Activated naive CD4-positive, alpha-beta T cell treated with anti-CD3 and anti-CD28 coated beads for 36 hours (primary cell): ENCODE measurements around the gene CADPS. TPM values are rescaled to one million over a fixed set of nuclear protein-coding genes. Genes with fewer than 3 reads are reported as not detected.

Source experiments
- CTCF ChIA-PET: fragments of 350-600 bp; sonication (Branson Sonifier 250); formaldehyde crosslinking; loops from one replicate; lab custom pipeline; 2021; ENCODE audit warnings: antibody characterized with exemption; lab: Charles Lee
- DNase-seq: peaks from one replicate; pipeline ENCODE4 v3.0.0-alpha.2; 2020
- H3K27ac Mint-ChIP-seq: one replicate; pipeline ENCODE4 v1.8.0; 2021; ENCODE audit warnings: mild to moderate bottlenecking, mixed read lengths
- H3K27me3 Mint-ChIP-seq: one replicate; pipeline ENCODE4 v1.8.0; 2021; ENCODE audit warnings: low read depth, mixed read lengths
- H3K36me3 Mint-ChIP-seq: one replicate; pipeline ENCODE4 v1.8.0; 2021; ENCODE audit warnings: low read depth, mixed read lengths
- H3K4me1 Mint-ChIP-seq: one replicate; pipeline ENCODE4 v1.8.0; 2021; ENCODE audit warnings: low read depth, mixed read lengths
- H3K4me3 Mint-ChIP-seq: one replicate; pipeline ENCODE4 v1.8.0; 2021; ENCODE audit warnings: mild to moderate bottlenecking, moderate library complexity, mixed read lengths
- H3K9me3 Mint-ChIP-seq: one replicate; pipeline ENCODE4 v1.8.0; 2021; ENCODE audit warnings: mixed read lengths
- intact Hi-C: fragments of 100-400 bp; cut with micrococcal nuclease; formaldehyde crosslinking; loops from one replicate; pipeline ENCODE4 v1.15.1; 2023
- total RNA-seq, 2 experiments: library from RNA; stranded (reverse); gene quantifications; one replicate each; pipeline ENCODE4 v1.2.3, GENCODE V29; 2021

Gene CADPS
- total RNA-seq, 2 experiments from 2014 or later = not detected

DNA sequence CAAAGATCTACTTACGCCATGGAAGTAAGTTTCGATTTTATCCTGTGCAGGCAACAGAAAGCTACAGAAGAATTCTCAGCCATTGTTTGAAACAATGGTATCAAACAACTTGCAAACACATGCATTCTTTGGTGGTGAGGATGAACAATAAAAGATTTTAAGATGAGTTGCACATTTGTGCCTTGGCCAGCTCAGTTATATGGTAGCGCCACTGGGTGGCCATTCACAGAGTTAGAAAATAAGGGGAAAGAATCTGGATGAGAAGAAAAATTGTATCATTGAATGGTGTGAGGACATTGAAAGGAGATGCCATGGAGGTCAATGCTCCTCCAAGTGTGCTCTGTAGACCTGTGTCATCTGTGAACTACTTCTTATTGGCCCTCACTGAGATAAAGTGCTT is 11.6 kb downstream of the CADPS start:
- Mint-ChIP-seq H3K36me3 (no peaks in the 10 kb centered on the region), H3K27ac (no peak overlapping the region), H3K9me3 (no peaks in the 10 kb centered on the region), H3K4me3 (no peak overlapping the region), H3K4me1 (no peaks in the 10 kb centered on the region), H3K27me3 (no peaks in the 10 kb centered on the region)
- intact Hi-C loops = no loop called here
- CTCF ChIA-PET = no interaction called here
- DNase-seq = no peak

DNA sequence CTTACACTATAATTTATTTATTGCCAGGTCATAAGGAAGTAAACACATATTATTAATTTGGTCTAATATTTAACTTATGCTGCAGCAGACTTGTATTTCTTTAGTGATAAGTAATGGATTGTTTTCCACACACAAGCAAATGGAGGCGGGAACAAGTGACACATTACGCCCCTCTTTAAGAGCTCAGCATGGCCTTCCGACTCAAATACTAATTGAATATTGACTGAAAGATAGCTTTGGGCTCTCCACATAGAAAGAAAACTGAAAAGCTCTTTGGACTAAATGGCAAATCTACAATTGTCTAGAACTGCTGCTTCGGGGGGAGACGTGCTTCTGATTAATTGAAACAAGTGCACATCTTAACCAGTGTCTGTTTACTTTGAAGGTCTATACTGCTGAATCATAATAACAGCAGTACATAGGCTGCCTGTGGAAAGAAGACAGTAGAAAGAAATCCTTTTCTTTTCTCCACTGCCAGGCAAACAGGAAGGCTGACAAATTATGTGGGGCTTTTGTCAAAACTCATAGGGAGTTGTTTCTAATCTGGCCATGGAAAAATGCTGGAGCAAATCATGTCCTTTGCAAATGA is 15.9 kb downstream of the CADPS start:
- no peaks in the 10 kb centered on the region for H3K36me3 Mint-ChIP-seq
- DNase-seq = no peak
- H3K9me3 Mint-ChIP-seq = no peaks in the 10 kb centered on the region
- no peaks in the 10 kb centered on the region for H3K27me3 Mint-ChIP-seq
- no peak overlapping the region for H3K27ac Mint-ChIP-seq
- H3K4me1 Mint-ChIP-seq = no peaks in the 10 kb centered on the region
- intact Hi-C loops = no loop called here
- no peak overlapping the region for H3K4me3 Mint-ChIP-seq
- CTCF ChIA-PET = no interaction called here

DNA sequence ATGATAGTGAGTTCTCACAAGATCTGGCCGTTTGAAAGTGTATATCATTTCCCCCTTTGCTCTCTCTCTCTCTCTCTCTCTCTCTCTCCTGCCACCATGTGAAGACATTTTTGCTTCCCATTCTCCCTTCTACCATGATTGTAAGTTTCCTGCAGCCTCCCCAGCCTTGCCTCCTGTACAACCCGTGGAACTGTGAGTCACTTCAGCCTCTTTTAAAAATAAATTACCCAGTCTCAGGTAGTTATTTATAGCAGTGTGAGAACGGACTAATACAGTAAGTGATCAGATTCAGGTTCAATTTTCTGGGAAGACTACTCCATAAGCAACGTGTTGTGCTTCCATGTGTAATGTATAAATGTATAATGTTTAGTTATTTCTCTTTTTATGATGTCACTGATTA is 29.2 kb downstream of the CADPS start:
- Mint-ChIP-seq H3K4me1 (no peaks in the 10 kb centered on the region), H3K27me3 (peaks cover 2% of the 10 kb centered on the region)
- CTCF ChIA-PET = no interaction called here

DNA sequence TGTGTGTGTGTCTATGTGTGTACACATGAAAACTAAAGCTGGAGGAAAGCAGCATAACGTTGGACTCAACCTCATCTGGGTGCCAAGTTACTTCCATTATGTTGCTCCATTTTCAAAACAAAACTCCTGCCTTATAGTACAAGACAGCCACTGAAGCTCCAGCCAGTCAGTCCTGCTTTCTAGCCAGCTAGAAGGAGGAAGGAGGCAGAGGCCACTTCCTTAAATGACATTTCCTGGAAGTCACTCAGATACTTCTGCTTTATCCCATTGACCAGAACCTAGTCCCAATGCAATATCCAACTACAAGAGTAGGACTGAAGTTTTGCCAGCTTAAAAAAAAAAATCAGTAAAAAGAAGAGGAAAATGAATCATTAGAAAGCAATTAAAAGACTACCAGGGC is 31.7 kb downstream of the CADPS start:
- Mint-ChIP-seq H3K4me1 (no peaks in the 10 kb centered on the region), H3K27me3 (peaks cover 2% of the 10 kb centered on the region), H3K36me3 (no peaks in the 10 kb centered on the region), H3K4me3 (no peak overlapping the region), H3K27ac (no peak overlapping the region), H3K9me3 (peaks cover 9% of the 10 kb centered on the region)
- no peak for DNase-seq
- intact Hi-C loops = no loop called here
- CTCF ChIA-PET = no interaction called here

More for the DNA sequence above, 29.2 kb downstream of the CADPS start:
- peaks cover 9% of the 10 kb centered on the region for H3K9me3 Mint-ChIP-seq
- no peak for DNase-seq
- no peak overlapping the region for H3K4me3 Mint-ChIP-seq
- no peak overlapping the region for H3K27ac Mint-ChIP-seq
- intact Hi-C loops = no loop called here
- no peaks in the 10 kb centered on the region for H3K36me3 Mint-ChIP-seq

DNA sequence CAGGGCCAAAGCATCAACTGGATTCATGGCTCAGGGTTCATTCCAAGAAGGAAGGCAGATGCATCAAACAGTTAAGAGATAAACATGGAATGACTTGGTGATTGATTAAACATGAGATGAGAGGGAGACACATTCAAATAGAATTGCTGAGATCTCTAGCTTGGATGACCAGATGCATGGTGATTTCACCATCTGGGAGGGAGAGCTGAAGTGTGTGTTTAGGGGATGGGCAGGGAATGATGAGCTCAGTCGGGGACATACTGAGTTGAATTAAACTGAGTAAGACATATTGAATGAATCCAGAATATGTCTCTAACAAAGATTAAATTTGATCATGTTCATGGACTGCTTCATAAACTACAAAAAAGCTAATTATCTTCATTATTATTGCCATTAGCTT is 35.5 kb downstream of the CADPS start:
- Mint-ChIP-seq H3K9me3 (no peaks in the 10 kb centered on the region), H3K27me3 (no peaks in the 10 kb centered on the region), H3K4me1 (no peaks in the 10 kb centered on the region), H3K4me3 (no peak overlapping the region), H3K27ac (no peak overlapping the region), H3K36me3 (no peaks in the 10 kb centered on the region)
- no peak for DNase-seq
- CTCF ChIA-PET = interaction anchor here (1.0 kb wide), 1 partner anchor 178 kb away, joined by 3 read pairs; no protein-coding TSS in a partner anchor
- intact Hi-C loops = no loop called here

DNA sequence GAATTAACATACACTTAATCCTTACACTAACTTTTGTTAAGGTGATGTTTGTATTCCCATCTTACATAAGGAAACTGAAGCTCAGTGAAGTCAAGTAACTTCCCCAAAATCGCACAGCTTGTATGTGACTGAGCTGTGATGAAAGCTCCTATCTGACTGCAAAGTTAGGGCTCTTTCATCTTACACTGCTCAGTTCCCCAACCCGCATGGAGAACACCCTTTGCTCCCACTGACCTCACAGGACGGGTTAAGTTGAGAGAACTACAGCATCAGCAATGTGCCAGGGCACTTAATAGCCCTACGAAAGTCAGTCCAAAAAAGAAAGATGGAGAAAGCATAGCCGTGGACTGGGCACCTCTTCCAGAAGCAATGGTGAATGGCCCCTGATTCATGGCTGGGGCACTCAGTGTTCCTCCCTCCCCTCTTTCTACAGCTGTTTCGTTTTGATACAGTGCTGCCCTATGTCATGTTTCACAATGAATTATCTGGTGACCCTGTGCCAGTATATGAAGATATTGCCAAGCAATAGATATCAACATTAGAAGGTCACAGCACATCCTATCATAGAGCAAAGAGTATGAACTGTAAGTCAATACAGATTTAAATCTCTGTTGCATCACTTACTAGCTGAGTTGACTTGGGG is 38.0 kb downstream of the CADPS start:
- no peak overlapping the region for H3K4me3 Mint-ChIP-seq
- H3K9me3 Mint-ChIP-seq = no peaks in the 10 kb centered on the region
- H3K36me3 Mint-ChIP-seq = no peaks in the 10 kb centered on the region
- no peak for DNase-seq
- intact Hi-C loops = no loop called here
- H3K27ac Mint-ChIP-seq = no peak overlapping the region
- no peaks in the 10 kb centered on the region for H3K4me1 Mint-ChIP-seq
- H3K27me3 Mint-ChIP-seq = no peaks in the 10 kb centered on the region
- CTCF ChIA-PET = no interaction called here

DNA sequence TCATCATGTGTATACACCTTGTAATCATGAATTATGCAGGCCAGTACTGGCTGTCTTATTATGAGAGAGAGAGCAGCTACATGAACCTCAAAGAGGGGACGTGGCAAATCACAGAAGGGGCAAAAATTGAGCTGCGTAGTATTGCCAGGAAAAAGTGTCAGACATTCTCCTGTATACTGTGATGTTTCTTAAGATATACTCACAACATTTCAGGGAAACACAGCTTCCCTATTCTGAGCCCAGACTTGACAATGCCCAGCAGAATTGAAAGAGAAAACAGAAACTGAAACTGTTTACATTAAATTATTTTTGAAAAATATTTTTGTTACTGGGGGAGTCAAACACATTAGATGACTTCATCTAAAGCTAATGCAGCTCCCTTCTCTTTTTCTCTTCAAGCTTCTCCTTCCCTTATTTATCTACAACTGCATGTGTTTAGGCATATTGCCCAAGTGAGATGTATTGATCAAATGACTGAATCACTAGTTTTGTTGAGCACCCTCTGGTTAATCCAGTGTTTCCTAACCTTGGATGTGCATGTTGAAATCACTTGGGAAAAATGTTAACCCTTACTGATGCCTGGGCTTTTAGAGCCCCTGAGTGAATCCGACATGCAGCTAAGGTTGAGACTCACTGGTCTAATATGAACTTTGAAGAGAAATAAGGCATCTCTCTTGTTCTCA is 39.5 kb downstream of the CADPS start:
- DNase-seq = no peak

DNA sequence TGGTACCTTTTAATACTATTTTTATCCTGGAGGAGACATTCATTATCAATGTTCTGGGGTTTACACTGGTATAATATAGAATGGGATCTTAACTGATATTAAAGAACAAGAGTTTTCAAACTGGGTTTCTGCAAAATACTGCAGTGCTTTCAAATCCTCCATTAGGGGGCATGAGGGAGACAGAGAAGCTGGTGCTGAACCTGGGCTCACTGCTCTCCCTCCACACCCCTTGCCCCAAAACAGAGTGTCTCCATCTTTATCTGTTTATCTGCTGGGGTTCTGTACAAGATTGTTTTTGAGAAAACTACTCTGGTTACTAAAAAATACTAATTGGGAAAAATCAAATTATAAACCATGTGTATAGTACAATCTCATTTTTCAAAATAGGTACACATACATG is 41.7 kb downstream of the CADPS start:
- no peaks in the 10 kb centered on the region for H3K27me3 Mint-ChIP-seq
- H3K36me3 Mint-ChIP-seq = no peaks in the 10 kb centered on the region
- DNase-seq = no peak
- no peaks in the 10 kb centered on the region for H3K4me1 Mint-ChIP-seq
- H3K9me3 Mint-ChIP-seq = no peaks in the 10 kb centered on the region
- intact Hi-C loops = no loop called here
- no peak overlapping the region for H3K4me3 Mint-ChIP-seq
- CTCF ChIA-PET = interaction anchor here (0.7 kb wide), 1 partner anchor 951 kb away, joined by 3 read pairs; no protein-coding TSS in a partner anchor
- no peak overlapping the region for H3K27ac Mint-ChIP-seq

More for the DNA sequence above, 39.5 kb downstream of the CADPS start:
- Mint-ChIP-seq H3K36me3 (no peaks in the 10 kb centered on the region), H3K4me1 (no peaks in the 10 kb centered on the region), H3K4me3 (no peak overlapping the region), H3K9me3 (no peaks in the 10 kb centered on the region), H3K27me3 (no peaks in the 10 kb centered on the region), H3K27ac (no peak overlapping the region)
- CTCF ChIA-PET = no interaction called here
- intact Hi-C loops = no loop called here

DNA sequence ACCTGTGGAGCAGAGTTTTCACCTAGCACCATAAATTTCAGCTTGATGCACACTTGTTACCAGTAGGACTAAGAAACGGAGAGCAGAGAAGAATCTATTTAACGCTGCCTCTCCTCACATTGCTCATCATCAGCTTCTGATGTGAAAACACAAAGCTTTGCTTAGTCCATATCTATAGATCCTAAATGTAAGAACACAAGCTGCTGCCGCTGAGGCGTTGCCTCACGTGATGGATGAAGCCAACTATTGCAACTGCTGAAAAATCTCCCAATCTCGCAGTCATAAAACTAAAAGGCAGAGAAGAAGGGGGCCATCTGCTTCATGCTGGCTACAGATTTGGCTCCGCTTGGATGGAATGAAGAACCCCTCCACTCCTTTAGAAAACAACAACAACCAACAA is 42.7 kb downstream of the CADPS start:
- Mint-ChIP-seq H3K27ac (no peak overlapping the region), H3K27me3 (no peaks in the 10 kb centered on the region), H3K9me3 (no peaks in the 10 kb centered on the region), H3K4me3 (no peak overlapping the region), H3K4me1 (no peaks in the 10 kb centered on the region), H3K36me3 (no peaks in the 10 kb centered on the region)
- CTCF ChIA-PET = no interaction called here
- DNase-seq = no peak
- intact Hi-C loops = no loop called here

DNA sequence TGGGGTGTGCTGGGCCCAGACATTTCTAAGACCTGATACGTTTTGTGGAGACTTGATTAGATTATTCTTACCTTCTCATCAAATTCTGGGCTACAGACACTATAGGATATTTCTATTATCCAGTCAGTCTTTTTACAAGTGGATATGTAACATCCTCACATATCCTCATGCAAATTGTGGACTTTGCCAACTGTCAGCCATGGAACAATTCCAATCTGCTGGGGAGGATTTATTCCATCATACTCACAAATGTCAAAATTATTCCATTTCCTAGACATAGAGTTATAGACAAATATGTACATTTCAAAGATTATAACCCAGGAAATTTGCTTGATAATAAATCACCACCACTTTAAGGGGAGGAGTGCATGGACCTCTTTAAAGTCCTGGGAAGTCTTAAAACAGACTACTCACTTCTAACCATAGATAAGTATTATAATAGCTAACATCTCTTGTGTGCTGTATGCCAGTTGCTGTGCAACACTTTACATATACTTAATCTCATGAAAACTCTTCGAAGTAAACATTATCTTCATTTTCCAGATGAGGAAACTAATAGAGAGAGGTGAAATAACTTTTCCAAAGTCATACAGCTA is 44.4 kb downstream of the CADPS start:
- no peak overlapping the region for H3K4me3 Mint-ChIP-seq
- CTCF ChIA-PET = no interaction called here
- no peaks in the 10 kb centered on the region for H3K36me3 Mint-ChIP-seq
- H3K27me3 Mint-ChIP-seq = no peaks in the 10 kb centered on the region
- DNase-seq = no peak
- intact Hi-C loops = no loop called here
- H3K9me3 Mint-ChIP-seq = no peaks in the 10 kb centered on the region
- H3K4me1 Mint-ChIP-seq = no peaks in the 10 kb centered on the region
- no peak overlapping the region for H3K27ac Mint-ChIP-seq

DNA sequence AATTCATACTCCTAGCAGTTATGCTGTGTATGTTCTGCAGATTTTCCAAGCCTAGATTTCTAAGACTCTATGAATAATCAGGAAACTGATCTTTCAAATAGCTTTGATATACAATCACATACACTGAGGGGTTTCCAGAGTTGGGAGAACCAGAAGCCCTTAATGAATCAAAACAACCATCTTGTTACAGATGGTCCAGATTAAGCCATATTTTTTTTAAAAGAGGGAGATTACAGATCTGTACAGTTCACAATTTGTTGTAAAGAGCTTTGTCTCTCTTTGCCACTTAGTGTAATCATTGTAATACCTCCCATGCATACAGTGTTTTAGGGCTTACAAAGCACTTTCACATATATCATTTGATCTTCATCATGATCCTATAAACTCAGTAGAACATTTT is 47.7 kb downstream of the CADPS start:
- H3K4me3 Mint-ChIP-seq = no peak overlapping the region
- CTCF ChIA-PET = no interaction called here
- H3K36me3 Mint-ChIP-seq = no peaks in the 10 kb centered on the region
- DNase-seq = no peak
- no peaks in the 10 kb centered on the region for H3K4me1 Mint-ChIP-seq
- no peak overlapping the region for H3K27ac Mint-ChIP-seq
- intact Hi-C loops = no loop called here
- no peaks in the 10 kb centered on the region for H3K9me3 Mint-ChIP-seq
- no peaks in the 10 kb centered on the region for H3K27me3 Mint-ChIP-seq

DNA sequence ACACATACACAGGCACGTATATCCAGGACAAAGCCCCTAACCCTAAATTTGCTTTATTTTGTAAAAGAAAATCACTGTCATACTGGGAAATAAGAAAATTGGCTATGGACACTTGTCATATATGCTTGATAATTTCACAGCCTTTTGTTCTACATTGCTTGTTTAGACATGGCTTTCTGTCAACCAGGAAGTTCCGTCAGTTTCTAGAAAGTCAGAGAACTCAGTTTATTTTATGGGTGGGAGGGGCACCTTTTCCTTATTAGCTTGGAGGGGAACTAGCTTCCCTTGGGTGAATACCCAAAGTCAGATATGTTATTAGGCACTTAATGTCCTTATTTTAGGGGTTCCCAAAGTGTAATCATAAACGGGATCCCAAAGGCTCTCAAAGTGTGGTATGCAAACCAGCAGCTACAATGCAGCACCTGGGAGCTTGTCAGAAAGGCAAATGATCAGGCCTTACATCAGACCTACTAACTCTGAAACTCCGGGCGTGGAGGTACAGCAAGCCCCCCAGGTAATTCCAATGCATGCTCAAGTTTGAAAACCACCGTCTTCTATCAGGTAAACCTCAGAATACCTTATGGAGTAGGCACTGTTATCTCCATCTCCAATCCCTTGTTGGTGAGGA is 50.1 kb downstream of the CADPS start:
- DNase-seq = no peak
- CTCF ChIA-PET = no interaction called here
- intact Hi-C loops = no loop called here
- no peaks in the 10 kb centered on the region for H3K4me1 Mint-ChIP-seq
- no peak overlapping the region for H3K4me3 Mint-ChIP-seq
- no peaks in the 10 kb centered on the region for H3K36me3 Mint-ChIP-seq
- H3K27me3 Mint-ChIP-seq = no peaks in the 10 kb centered on the region
- no peak overlapping the region for H3K27ac Mint-ChIP-seq
- H3K9me3 Mint-ChIP-seq = no peaks in the 10 kb centered on the region
